Kidney glomerular epithelial cell (primary cell): ENCODE measurements around the gene PGLYRP4.
"Not testable (repeated sequence)": the region's sequence is repeated elsewhere in the genome, so short reads cannot be mapped to it uniquely, and the experiment has no call there.

Experiments
- DNase-seq: peaks from one replicate; lab custom pipeline; 2025; lab: John Stamatoyannopoulos, UW

The PGLYRP4 gene

DNA sequence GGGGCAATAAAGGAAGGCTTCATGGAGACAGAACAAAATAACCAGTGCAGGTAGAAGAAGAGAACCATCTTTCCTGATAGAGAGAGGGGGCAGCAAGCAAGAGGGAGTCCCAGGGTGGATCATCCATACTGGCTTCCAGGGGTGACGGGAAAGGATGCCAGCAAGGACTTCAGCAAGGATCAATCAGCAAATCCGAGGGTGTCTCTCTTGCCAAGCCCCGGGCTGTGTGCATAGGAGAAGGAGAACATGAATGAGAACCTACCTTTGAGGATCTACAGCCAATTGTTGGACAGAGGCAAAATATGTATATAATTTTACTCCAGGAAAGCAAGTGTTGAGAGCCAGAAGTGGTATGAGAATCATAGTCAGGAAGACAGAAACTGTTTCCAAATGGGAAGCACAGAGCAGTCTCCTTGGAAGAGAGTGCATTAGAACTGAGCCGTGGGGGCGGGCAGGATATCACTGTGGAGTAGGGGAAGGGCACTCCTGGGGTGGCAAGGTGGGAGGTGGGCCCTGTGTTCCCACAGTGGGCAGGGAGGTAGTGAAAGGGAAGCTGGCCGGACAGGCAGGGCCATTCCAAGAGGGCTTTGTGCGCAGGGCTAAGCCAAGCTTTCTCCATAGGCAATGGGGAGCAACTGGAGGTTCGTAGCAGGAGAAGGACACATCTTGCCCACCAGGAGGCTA, 7.9 kb upstream of the PGLYRP4 start:
- no peak for DNase-seq

DNA sequence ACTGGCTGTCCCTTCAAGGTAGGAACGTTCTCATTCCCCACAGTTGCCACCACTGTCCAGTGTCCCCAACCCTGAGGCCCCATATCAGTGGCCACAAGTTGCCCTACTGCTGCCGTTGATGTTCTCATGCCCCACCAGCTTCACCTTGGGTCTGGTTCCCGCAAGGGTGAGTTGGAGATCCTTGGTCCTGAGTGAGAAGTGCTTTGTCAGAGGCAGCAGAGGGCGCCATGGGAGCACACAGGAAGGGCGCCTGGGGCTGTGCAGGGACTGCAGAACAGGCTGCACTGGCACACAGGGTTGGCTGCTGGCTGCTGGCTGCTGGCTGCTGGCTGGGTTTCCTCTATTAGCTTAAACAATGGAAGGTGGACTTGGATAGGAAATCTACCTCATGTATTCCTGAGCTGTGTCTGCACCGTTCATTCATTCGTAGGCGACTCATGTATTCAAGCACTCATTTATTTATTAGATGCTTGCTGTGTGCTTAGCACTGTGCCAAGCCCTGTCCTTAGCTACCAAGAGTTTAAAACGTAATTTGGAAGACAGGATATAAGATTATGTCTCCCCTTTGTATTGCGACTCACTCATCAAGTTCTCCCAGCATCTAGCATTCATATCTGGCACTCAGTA, 6.9 kb upstream of the PGLYRP4 start:
- no peak for DNase-seq

DNA sequence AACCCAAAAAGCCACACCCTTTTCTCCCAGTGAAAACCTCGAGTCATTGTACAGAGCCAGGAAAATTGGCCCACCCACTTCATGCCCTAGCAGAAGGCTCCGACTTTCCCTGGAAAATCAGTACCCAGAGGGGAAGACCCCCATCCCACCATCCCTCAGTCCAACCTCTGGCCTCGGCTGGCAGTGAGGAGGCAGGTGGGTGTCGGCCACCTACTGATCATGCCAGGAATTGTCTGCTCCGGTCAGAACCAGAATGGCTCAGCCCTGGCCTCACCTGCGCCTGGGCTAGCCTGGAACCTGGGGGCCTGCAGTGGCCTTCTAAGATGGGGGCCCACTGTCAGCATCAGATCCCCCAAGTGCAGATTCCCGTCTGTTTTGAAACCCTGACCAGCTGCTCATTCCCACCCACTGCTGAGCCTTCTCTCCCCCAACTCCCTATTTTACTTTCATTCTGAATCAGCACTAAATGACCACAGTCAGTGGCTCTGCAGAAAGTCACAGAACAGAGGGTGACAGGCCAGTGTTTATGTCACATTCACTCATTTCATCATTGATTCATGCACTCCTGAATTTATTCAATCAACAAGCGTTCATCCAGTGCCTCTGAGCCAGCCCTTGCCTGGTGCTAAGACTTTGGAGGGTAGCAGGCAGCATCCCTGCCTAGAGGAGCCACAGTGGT, 6.0 kb upstream of the PGLYRP4 start:
- DNase-seq = no peak

DNA sequence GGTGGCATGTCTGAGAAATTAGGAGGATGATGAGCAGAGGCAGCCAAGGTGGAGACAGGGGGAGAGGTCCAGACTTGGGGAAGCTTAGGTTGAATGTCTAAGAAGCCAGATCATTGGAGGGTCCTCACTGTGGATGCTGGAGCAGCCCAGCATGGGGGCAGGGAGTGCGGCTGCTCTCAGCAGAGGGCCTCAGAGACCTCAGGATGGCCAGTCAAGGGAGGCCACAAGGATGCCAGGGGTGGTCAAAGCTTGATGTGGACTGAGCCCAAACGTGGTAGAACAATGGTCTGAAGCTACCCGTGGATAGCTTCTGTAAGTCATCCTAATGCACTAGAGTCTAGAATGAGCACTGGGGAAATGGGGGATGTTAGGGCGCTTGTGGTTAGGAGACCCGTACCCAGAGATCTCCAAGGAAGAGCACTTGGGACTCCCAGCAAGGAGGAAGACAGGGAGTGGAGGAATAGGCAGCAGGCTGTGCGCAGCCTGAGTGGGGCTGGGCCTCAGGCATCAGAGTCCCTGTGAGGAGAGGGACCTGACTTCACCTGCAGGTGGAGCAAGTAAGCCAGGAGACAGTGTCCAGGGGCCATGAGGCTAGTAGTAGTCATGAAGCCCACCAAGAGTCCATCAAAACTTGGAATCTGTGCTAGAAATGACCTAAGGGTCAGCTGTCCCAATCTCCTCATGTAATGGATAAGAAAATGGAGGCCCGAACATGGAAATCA, 4.7 kb upstream of the PGLYRP4 start:
- DNase-seq = no peak

DNA sequence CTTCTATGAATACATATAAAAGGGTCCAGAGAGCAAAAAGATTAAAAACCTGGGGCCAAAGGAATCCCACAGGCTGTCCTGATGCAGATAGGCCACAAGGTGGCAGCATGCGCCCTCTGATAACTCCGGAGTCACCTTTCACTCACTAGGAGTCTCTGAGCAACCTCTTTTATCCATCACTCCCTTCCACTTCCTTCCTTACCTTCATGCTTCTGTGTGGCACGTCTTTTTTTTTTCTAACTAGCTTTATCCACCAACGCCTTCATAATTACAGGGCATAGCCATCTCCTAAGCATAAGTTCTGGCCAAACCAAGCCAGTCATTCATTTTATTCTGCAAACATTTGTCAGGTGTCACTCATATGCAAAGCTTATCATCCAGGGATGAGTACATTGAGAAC, 3.9 kb upstream of the PGLYRP4 start:
- peak; percentile 70 for DNase-seq

DNA sequence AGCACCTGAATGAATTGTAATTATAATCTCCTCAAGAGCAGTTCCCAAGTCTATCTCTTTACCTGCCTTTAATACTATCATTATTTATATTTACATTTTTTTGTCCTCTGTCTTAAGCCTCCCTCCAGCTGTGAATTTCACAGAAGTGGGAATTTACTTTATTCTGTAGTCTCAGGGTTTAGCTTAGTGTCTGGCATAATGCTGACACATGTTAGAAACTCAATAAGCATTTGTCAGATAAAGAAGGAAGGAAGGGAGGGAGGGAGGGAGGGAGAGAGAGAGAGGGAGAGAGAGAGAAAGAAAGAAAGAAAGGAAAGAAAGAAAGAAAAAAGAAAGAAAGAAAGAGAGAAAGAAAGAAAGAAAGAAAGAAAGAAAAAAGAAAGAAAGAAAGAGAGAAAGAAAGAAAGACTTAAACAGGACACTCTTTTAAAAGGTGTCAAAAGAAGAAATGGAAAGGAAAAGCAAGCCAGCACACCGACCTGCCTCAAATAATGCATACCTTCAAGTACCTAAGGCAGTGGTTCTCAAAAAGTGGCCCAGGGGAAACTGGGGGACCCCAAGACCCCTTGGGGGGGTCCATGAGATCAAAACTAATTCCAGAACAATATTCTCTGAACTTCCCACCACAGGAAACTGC, 1.8 kb upstream of the PGLYRP4 start:
- no peak for DNase-seq

DNA sequence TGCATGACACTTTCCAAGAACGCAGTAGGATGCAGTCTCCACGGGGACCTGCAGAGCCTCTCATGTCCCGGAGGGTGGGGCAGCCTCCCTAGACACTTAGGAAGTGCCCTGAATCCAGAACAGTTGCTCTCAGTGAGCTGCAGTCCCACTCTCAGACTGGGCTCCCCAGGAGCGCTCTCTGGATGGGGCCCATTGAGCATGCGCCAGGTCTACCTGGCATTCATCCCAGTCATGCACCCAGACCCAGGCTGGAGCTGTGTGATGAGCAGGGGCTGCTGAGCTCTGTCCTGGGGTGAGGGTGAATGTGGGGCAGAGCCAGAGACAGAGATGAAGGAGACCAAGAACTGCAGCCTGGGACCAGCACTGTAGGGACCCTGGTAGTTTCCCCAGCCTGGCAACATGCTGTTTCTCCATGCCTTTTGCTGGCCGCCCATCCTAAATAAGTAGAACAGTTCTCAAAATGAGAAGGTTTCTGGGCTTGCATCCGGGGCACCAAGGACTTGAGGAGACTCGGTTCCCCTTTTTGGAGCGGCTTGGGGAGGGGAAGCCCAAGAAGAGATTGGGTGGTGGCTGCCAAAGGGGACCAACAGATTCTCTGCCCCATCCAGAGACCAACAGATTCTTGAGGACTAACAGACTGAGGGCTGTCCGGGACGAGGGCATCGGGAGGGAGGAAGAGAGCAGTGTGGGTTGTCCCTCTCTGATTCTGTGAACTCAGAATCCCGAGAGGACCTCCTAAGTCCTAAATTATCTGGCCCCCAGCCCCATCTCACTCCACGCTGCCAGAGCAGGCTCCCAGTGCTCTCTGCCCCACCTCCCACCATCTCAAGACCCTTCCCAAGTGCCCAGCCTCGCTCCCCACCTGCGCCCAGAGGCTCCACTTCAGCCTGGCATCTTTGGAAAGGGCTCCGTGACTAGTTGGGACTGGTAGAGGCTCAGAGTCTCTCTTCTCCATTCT, 1.0 kb upstream of the PGLYRP4 start:
- DNase-seq = no peak

DNA sequence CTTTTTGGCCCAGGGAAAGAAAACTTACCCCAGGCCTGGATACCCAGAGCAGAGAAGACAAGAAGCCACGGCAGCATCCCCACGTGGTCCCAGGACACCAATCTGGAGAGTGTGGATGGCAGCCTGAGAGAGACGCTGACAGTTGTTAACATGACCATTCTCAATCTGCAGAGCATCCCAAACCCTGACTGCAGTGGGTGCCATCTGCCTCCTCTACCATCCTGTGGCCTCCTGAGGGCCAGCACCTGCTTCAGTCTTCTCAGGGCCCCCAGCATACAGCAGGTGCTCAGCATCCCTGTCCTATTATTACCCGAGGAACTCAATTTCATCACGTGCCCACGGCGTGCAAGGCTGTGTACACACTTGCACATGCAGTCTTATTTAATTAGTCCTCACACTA, 785 bp downstream of the PGLYRP4 start:
- no peak for DNase-seq

DNA sequence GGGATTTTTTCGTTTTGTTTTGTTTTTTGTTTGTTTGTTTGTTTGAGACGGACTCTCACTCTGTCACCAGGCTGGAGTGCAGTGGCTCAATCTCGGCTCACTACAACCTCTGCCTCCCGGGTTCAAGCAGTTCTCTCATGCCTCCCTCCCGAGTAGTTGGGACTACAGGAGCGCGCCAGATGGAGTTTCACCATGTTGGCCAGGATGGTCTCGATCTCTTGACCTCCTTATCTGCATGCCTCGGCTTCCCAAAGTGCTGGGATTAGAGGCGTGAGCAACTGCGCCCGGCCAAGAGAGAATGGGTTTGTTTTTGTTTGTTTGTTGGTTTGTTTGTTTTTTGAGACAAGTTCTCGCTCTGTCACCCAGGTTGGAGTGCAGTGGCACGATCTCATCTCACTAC, 1.6 kb downstream of the PGLYRP4 start:
- not testable (repeated sequence) for DNase-seq

DNA sequence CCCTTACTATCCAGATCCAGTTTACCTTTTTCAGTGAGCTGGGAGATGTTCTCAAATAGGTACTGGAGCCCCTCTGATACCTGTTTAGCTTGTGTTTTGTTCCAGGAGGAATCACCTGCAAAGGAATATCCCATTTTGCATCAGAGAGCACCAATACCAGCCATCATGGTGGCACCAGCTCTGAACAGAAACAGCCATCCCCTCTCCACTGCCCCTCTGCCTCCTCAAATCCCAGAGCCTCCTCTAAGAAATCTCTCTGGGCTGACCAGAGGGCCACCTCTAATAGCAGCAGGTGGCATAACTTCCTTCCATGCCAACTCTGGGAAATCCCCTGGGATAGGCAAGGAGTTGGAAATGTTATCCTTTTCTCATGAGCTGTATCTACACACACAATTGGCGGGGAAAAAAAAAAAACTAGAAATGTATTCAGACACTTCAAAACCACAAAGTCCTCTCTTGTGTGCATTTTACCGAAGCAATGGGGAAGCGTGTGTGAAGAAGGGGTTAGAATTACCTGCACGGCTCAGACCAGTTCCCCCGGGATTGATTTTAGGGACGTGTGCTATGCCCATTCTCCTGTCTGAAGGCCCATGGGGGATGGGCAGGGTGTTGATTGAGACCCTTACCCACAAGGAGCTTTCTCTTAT, 2.4 kb downstream of the PGLYRP4 start:
- DNase-seq = no peak

DNA sequence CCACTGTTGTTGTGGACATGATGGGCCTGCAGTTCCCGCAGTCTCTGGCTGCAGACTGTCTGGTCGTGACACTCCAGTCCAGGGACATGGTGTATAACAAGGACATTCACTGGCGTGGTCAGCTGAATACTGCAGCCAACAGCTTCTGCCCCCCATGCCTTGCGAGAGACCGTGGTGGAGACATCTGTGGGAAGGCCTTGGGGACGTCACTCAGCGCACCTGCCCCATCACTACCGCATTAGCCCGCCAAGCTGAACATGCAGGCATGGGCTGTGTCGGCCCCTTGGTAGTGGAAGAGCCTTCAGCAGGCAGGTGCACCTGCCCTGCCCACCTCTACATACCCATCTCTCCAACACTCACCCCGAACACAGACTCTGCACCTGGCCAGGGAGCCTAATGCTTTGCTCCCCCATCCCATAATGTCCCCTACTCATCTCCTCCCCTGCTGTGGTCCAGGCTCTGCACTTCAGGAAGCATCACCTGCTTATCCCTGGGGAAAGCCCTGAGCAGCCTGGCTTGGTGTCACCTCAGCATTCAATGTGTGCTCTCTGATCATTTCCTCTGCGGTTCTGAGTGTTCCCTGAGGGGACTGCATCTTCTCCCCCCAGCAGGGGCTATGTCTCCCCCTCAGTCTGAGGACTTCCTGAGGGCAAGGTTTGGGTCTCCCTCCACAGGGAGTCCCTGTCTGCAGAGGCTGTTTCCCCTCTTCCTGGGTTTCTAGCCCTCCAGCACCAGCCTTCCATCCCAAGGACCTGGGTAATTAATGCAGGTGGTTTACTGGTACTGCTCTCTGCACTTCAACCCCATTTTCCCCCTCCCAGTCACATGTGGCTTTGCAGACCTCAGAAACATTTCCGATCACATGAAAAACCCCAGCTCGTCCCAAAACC, 3.2 kb downstream of the PGLYRP4 start:
- no peak for DNase-seq

DNA sequence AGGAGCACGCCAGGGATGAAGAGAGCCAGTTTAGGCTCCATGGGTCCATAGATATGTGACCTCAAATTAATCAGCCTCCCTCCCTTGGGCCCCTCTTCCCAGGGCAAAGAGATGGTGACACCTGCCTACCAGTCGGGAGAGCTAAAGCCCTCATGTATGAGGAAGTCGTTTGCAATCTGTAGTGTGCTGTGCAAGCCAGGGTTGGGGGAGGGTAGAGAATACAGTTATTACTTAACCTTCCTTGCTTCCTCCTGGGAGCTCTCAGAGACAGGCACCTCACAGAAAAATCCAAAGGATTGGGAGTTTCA, 4.0 kb downstream of the PGLYRP4 start:
- DNase-seq = no peak

DNA sequence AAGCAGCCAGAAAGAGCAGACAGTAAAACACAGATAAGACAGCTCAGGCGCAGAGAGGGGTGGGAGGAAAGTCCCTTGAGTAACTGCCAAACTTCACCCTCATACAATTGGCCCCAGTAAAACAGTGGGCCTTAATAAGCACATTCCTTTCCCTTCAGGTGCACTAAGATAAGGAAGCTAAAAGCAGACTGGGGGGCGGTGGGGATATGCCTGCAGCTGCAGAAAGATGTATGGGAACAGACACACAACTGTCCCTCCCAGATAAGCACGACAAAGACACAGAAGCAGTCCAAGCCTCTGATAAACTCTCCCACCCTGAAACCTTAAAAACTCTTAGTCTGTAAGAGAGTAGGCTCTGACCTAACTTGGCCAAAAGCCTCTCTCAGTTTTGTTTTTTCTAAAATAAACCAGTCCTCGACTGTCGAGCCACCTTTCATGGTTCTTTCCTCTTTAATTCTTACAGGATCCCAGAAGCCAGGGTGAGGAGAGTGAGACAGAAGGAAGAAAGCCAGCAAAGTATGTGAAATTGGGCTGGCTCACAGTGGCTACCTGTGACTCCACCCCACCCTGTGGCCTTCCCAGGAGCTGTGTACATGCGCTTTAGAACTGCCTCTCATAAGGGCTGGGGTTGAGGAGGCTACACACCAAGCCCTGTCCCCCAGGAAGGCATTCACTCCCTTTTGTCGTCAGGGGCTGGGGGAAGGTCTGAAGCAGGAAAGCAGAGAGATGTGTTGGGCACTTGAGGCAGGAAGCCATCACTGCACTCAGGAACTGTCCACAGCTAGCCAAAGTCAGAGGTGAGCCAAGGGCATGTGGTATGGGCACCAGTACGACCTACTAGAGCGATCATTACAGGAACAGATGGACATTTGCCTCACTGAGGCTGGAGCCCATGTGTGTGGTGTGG, 4.6 kb downstream of the PGLYRP4 start:
- no peak for DNase-seq

DNA sequence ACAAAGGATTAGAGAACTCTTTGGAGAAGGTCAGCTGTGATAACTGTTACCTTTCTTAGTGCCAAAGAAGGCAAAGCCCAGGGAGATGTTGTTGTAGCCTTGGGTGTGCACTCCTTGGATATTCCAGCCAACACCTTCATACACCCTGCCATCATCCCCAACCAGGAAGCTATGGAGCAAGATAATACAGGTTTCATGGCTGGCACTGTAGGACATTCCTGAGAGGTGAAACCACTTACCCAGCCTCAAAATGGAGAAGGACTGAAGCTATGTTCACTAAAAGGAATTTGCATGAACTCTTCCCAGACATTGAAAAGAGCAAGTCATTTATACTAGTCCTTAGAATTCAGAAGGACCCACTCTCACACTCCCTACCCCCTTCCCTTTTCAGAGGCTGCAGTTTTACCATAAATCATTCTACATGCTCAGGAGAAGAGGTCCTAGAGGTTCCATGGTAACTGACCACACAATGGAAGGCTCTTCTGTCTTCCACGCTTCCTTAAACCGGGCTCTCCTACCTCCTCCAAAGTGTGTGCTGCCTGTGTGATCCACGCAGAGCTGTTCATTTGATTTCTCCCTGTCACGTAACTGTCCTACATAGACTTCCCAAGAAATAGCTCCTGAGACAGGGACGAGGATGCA, 5.5 kb downstream of the PGLYRP4 start:
- no peak for DNase-seq

DNA sequence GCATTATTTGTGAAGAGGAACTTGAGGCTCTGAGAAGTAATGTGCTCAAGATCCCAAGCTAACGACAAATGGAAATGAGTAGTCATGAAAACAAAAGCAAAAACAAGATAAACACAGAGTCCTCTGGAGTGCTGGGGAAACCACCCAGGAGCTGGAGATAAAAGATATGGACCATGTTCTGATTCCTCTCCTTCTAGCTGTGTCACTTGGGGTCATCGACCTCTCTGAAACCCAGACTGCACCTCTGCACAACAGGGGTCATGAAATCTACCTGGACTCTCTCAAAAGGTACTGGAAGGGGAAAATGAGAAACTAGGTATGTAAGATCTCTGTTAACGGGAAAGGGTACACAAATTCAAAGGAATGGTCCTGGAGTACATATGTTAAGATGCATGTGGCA, 6.5 kb downstream of the PGLYRP4 start:
- no peak for DNase-seq

DNA sequence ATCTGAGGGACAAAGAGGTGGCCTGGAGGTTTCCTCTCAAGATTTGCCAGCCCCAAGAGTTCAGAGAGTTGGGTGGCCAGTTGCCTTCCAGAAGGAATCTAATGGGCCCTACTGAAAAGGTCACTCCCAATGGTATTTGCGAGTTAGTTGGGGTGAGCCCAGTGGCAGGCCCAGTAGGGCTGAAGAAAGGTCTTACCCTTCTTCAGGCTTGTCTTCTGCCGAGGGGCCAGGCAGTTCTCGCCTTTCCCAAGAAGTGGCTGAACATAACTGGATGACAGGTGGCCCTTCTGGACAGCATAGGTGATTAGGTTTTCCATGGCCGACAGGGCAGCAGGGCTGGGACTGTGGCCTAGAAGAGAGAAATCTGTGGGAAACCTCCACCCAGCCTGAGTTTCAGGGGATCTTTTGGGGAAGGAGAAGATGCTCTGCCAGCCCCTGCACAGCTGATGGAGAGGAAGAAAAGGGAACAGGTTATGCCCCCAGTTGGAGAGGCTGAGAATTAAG, 7.2 kb downstream of the PGLYRP4 start:
- DNase-seq = no peak

DNA sequence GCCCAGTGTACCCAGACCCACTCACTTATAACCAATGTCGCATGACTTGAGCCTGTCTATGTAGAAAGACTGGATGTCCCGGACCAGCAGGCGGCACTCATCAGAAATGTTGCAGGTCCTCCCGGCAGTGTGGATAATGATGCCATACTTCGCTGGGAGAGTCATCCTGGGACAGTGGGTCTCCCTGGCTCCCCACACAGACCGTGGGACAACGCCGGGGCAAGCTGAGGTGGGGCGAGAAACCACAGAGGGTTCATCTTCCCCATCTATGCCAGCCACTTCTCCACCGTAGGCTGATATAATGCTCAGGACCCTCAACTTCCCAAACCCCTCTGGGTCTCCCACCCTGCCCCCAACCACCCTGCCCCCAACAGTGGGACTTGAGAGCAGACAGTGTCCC, 8.3 kb downstream of the PGLYRP4 start:
- DNase-seq = no peak

DNA sequence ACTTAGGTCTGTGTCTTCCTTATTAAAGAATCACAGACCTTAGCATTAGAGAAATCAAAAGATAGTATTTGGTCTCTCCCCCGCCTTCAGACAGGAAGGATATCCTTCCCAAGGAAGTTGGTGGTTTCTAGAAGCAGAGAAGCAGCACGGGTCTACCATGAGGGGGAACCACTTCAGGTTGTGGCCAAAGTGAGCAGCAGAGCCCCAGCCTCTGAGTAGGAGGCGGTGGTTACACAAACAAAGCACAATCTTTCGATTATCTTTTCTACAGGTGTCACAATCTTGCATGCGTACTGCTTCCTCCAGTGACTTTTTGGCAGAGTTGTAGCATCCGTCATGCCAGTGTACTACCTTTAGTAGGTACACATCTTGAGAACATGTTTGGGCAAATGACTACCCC, 8.8 kb downstream of the PGLYRP4 start:
- DNase-seq = no peak
